PFSK-1 (cell line): Measurements from ENCODE around the gene PLA2G4A.

Source experiments
- FOXP2 ChIP-seq: optimal IDR thresholded peaks from 2 replicates; pipeline ENCODE3; 2011; ENCODE audit warnings: borderline replicate concordance, control low read depth, inconsistent platforms; ENCODE audit not compliant: insufficient read depth; ENCODE audit errors: extremely low read length, extremely low read depth
- POLR2AphosphoS5 ChIP-seq: IDR thresholded peaks from 2 replicates; pipeline ENCODE4 v1.6.1; 2012; ENCODE audit warnings: low read depth, mild to moderate bottlenecking, control low read depth, low read length, moderate library complexity
- REST ChIP-seq, 2 experiments: IDR thresholded peaks; 2 replicates each; pipeline versions ENCODE4 v1.6.1 to v1.8.0; 2011 to 2012; ENCODE audit warnings: low read depth in 2 of 2, low read length in 2 of 2, control low read depth in 1 of 2, inconsistent platforms in 1 of 2, mild to moderate bottlenecking in 1 of 2, moderate library complexity in 1 of 2; ENCODE audit not compliant: insufficient read depth in 1 of 2
- SIN3A ChIP-seq: IDR thresholded peaks from 2 replicates; pipeline ENCODE4 v1.6.1; 2012; ENCODE audit warnings: mild to moderate bottlenecking, low read length, moderate library complexity, borderline replicate concordance; ENCODE audit not compliant: insufficient read depth
- TAF1 ChIP-seq: IDR thresholded peaks from 2 replicates; pipeline ENCODE4 v1.6.1; 2012; ENCODE audit warnings: low read length, control low read depth, borderline replicate concordance; ENCODE audit not compliant: insufficient read depth

The PLA2G4A gene

GRCh38 chr1:186799689-186800054, 29.1 kb upstream of the PLA2G4A start:
- TF ChIP-seq TAF1 = no peak
- TF ChIP-seq REST (IDR thresholded peaks at IDR 0.05; ENCODE audit: insufficient read depth in 1 of 2, low read depth in 2 of 2, low read length in 2 of 2) = no peak
- TF ChIP-seq SIN3A = no peak

GRCh38 chr1:186802388-186802787, 26.4 kb upstream of the PLA2G4A start:
- TF ChIP-seq FOXP2 (no peak), POLR2AphosphoS5 (no peak), SIN3A (no peak), REST (IDR thresholded peaks at IDR 0.05; ENCODE audit: insufficient read depth in 1 of 2, low read depth in 2 of 2, low read length in 2 of 2) (no peak), TAF1 (no peak)

GRCh38 chr1:186804679-186805078, 24.1 kb upstream of the PLA2G4A start:
- TF ChIP-seq SIN3A (no peak), REST (IDR thresholded peaks at IDR 0.05; ENCODE audit: insufficient read depth in 1 of 2, low read depth in 2 of 2, low read length in 2 of 2) (no peak), FOXP2 (no peak), TAF1 (no peak), POLR2AphosphoS5 (no peak)

GRCh38 chr1:186806477-186806876, 22.3 kb upstream of the PLA2G4A start:
- TF ChIP-seq TAF1 (no peak), POLR2AphosphoS5 (no peak), REST (IDR thresholded peaks at IDR 0.05; ENCODE audit: insufficient read depth in 1 of 2, low read depth in 2 of 2, low read length in 2 of 2) (no peak), FOXP2 (no peak), SIN3A (no peak)

- TF ChIP-seq FOXP2 = no peak
- TF ChIP-seq TAF1 = no peak
- no peak for TF ChIP-seq POLR2AphosphoS5
- TF ChIP-seq SIN3A = no peak
- no peak for TF ChIP-seq REST (IDR thresholded peaks at IDR 0.05; ENCODE audit: insufficient read depth in 1 of 2, low read depth in 2 of 2, low read length in 2 of 2)
Observed at GRCh38 chr1:186807163-186807562, 21.6 kb upstream of the PLA2G4A start.
